GM12878 (cell line): ENCODE measurements around the gene C4BPB. TPM values are rescaled to one million over a fixed set of nuclear protein-coding genes. Genes with fewer than 3 reads are reported as not detected.

Experiments used
- ATAC-seq: fragments of 200-7000 bp; cut with Tn5 transposase; 3 replicates; pipeline ENCODE4 v1.9.1; 2020; ENCODE audit warnings: mild to moderate bottlenecking, moderate library complexity
- BruUV-seq: library from RNA; stranded (reverse); fragments of 400-500 nt; replicated peaks from 2 replicates; lab custom pipeline; 2021; lab: Mats Ljungman, UMichigan
- CTCF ChIA-PET: fragments of 300-600 bp; sonication (Branson Sonifier 250); formaldehyde crosslinking; extraction: SDS; loops from one replicate; lab custom pipeline; 2021; ENCODE audit warnings: inconsistent platforms; lab: Yijun Ruan, JAX
- POLR2A ChIA-PET: fragments of 350-600 bp; formaldehyde crosslinking; extraction: SDS; loops from one replicate; lab custom pipeline; 2021; ENCODE audit warnings: inconsistent platforms; lab: Charles Lee
- RAD21 ChIA-PET: fragments of 300-600 bp; sonication (Branson Sonifier 250); formaldehyde crosslinking; loops from one replicate; lab custom pipeline; 2023; ENCODE audit warnings: antibody characterized with exemption; ENCODE audit not compliant: unreplicated experiment; lab: Charles Lee
- SMC1A ChIA-PET: fragments of 300-600 bp; sonication (Branson Sonifier 250); formaldehyde crosslinking; loops from one replicate; lab custom pipeline; 2023; ENCODE audit not compliant: unreplicated experiment, uncharacterized antibody; lab: Charles Lee
- DNase-seq: peaks from one replicate; pipeline ENCODE4 v3.0.0-alpha.2; 2011; ENCODE audit warnings: low read depth, low spot score
- FAIRE-seq: peaks from 3 replicates; lab custom pipeline; 2011; peaks lifted over from hg19 to GRCh38; lab: Jason Lieb, UNC
- H2AFZ ChIP-seq: 2 replicates; pipeline ENCODE4 v1.6.0; 2011; ENCODE audit warnings: low read depth, low read length, control low read depth; ENCODE audit not compliant: control insufficient read depth
- H3K27ac ChIP-seq: 2 replicates; pipeline ENCODE4 v1.5.1; 2011; ENCODE audit warnings: control low read depth; ENCODE audit not compliant: control insufficient read depth, insufficient read depth
- H3K27me3 ChIP-seq, 2 experiments: replicated peaks in 1 of 2; 2 replicates each; pipeline versions ENCODE4 v1.6.0 to v1.6.1; 2011; ENCODE audit warnings: low read length in 1 of 2; ENCODE audit not compliant: control insufficient read depth in 2 of 2, insufficient read depth in 2 of 2
- H3K36me3 ChIP-seq, 2 experiments: 2 replicates each; pipeline ENCODE4 v1.5.1; 2011; ENCODE audit warnings: low read length in 1 of 2; ENCODE audit not compliant: control insufficient read depth in 2 of 2, insufficient read depth in 2 of 2
- H3K4me1 ChIP-seq: 2 replicates; pipeline ENCODE4 v1.6.1; 2011; ENCODE audit warnings: mild to moderate bottlenecking, low read length, moderate library complexity, mixed read lengths; ENCODE audit not compliant: control insufficient read depth, insufficient read depth
- H3K4me2 ChIP-seq: 2 replicates; pipeline ENCODE4 v1.6.0; 2011; ENCODE audit warnings: control low read depth; ENCODE audit not compliant: control insufficient read depth, insufficient read depth
- H3K4me3 ChIP-seq: fragments of 200-600 bp; sonication (generic); 2 replicates; pipeline ENCODE4 v1.5.1; 2016
- H3K79me2 ChIP-seq: 2 replicates; pipeline ENCODE4 v1.6.0; 2011; ENCODE audit warnings: low read length; ENCODE audit not compliant: control insufficient read depth, insufficient read depth
- H3K9ac ChIP-seq: 2 replicates; pipeline ENCODE4 v1.8.0; 2011; ENCODE audit warnings: low read length, control low read depth, mixed read lengths; ENCODE audit not compliant: control insufficient read depth, insufficient read depth
- H3K9me3 ChIP-seq: replicated peaks from 3 replicates; pipeline ENCODE4 v1.5.1; 2011; ENCODE audit warnings: mild to moderate bottlenecking, low read length; ENCODE audit not compliant: control insufficient read depth, insufficient read depth
- H4K20me1 ChIP-seq: 2 replicates; pipeline ENCODE4 v1.6.0; 2011; ENCODE audit not compliant: control insufficient read depth, insufficient read depth
- EP300 ChIP-seq, 2 experiments: fragments of 150-350 bp in 1 of 2; IDR thresholded peaks; 2 replicates each; pipeline ENCODE4 v1.6.1; 2011 to 2012; ENCODE audit warnings: low read depth in 2 of 2, low read length in 2 of 2, borderline replicate concordance in 1 of 2, improper control_type of control experiment in 1 of 2, inconsistent platforms in 1 of 2; ENCODE audit not compliant: control insufficient read depth in 1 of 2
- GABPA ChIP-seq: IDR thresholded peaks from 2 replicates; pipeline ENCODE4 v1.6.1; 2014; ENCODE audit warnings: antibody characterized with exemption, low read depth, mild to moderate bottlenecking, inconsistent platforms
- IKZF2 ChIP-seq, 2 experiments: fragments of 450-650 bp; IDR thresholded peaks; 2 replicates each; pipeline ENCODE4 v1.6.1; 2017; ENCODE audit warnings: mild to moderate bottlenecking in 2 of 2, moderate library complexity in 2 of 2
- JUND ChIP-seq: IDR thresholded peaks from 2 replicates; pipeline ENCODE4 v1.6.1; 2012; ENCODE audit warnings: low read depth, mild to moderate bottlenecking, low read length, improper control_type of control experiment, moderate library complexity
- MEF2A ChIP-seq: IDR thresholded peaks from 2 replicates; pipeline ENCODE4 v1.6.1; 2011; ENCODE audit warnings: low read depth, mild to moderate bottlenecking, low read length, moderate library complexity; ENCODE audit not compliant: insufficient read depth
- NBN ChIP-seq: fragments of 450-650 bp; IDR thresholded peaks from 2 replicates; pipeline ENCODE4 v1.6.1; 2016
- NKRF ChIP-seq: fragments of 450-650 bp; conservative IDR thresholded peaks from 2 replicates; pipeline ENCODE4 v1.6.1; 2017; ENCODE audit warnings: mild to moderate bottlenecking, moderate library complexity
- SIX5 ChIP-seq: IDR thresholded peaks from 2 replicates; pipeline ENCODE4 v1.6.1; 2011; ENCODE audit warnings: mild to moderate bottlenecking, low read depth, low read length, moderate library complexity; ENCODE audit not compliant: severe bottlenecking
- SMAD5 ChIP-seq: IDR thresholded peaks from 2 replicates; pipeline ENCODE4 v1.6.1; 2016; ENCODE audit warnings: antibody characterized with exemption, low read depth
- TAF1 ChIP-seq: IDR thresholded peaks from 2 replicates; pipeline ENCODE4 v1.6.1; 2011; ENCODE audit warnings: mild to moderate bottlenecking, low read depth, low read length, borderline replicate concordance
- ZBTB40 ChIP-seq: fragments of 450-650 bp; IDR thresholded peaks from 2 replicates; pipeline ENCODE4 v1.6.1; 2016; ENCODE audit warnings: mild to moderate bottlenecking, moderate library complexity, borderline replicate concordance
- WGBS: methylation state at CpG from one replicate; pipeline ENCODE4 v1.1.6; 2016; ENCODE audit warnings: low lambda C conversion rate; ENCODE audit not compliant: insufficient replicate concordance, insufficient coverage; ENCODE audit errors: missing lambda C conversion rate; 5-methylcytosine and 5-hydroxymethylcytosine counted together
- in situ Hi-C: fragments of 300-500 bp; cut with MboI; formaldehyde crosslinking; loops from 9 replicates; pipeline ENCODE4 v1.14.3; 2018; ENCODE audit warnings: mixed read lengths
- intact Hi-C: fragments of 100-400 bp; cut with micrococcal nuclease; formaldehyde crosslinking; loops from one replicate; pipeline ENCODE4 v1.14.2; 2022; ENCODE audit not compliant: unreplicated experiment
- polyA plus RNA-seq, 11 experiments: library from polyadenylated mRNA; depleted of rRNA in 4 of 11; unstranded in 6 of 11; stranded (reverse) in 5 of 11; fragments of >200 nt; fragmentation: Nextera tagmentation in 4 of 11; fragmentation: Illumina TruSeq in 1 of 11; extraction: Ambion mirVana in 4 of 11; extraction: Trizol in 1 of 11; gene quantifications; 1 replicate in 1 of 11; 2 replicates in 10 of 11; pipeline versions ENCODE4 v1.2.1 to v1.2.3, GENCODE V29; 2011 to 2016; ENCODE audit warnings: inconsistent platforms in 2 of 11, missing spikeins in 2 of 11, low read depth in 1 of 11
- total RNA-seq, 4 experiments: library from RNA; depleted of rRNA in 3 of 4; stranded (reverse); fragments of >200 nt in 3 of 4; fragmentation: Illumina TruSeq in 1 of 4; extraction: Trizol in 1 of 4; gene quantifications; 2 replicates each; pipeline versions ENCODE4 v1.2.1 to v1.2.3, GENCODE V29; 2013 to 2021

Gene C4BPB
- total and polyA plus RNA-seq, 10 of the 15 experiments (the other 5 are each of a cell fraction or from before 2014, with no cell fraction given): 0.31 to 1.2 (median 0.53) TPM; not detected in 1

- H3K36me3 ChIP-seq: no peaks in the 10 kb centered on the region
- ATAC-seq (no peak), FAIRE-seq (no peak), DNase-seq (no peak)
- no peaks in the 10 kb centered on the region for H3K27me3 ChIP-seq
- TF ChIP-seq MEF2A (no peak), NBN (no peak), SMAD5 (no peak), SIX5 (no peak), JUND (no peak)
- H3K9me3 ChIP-seq: peaks cover 2% of the 10 kb centered on the region; the same call in 1 of the 3 replicates
- H3K4me1 ChIP-seq: no peaks in the 10 kb centered on the region
- in situ Hi-C loops: no loop called here
- intact Hi-C loops: no loop called here
- no peaks in the 10 kb centered on the region for H4K20me1 ChIP-seq
- H3K4me3 ChIP-seq: no peak within 1 kb of the TSS
- no TSS peak for BruUV-seq
- SMC1A ChIA-PET: interaction anchor here (1.5 to 2.4 kb wide), 2 partner anchors 12 to 91 kb away, joined by 3 to 6 read pairs; no protein-coding TSS in a partner anchor
- WGBS: 85% methylated on average over 7 of the region's 7 CpGs
- no peak within 1 kb of the TSS for H3K4me2 ChIP-seq
- CTCF ChIA-PET: no interaction called here
- RAD21 ChIA-PET: interaction anchor here (0.7 kb wide), 1 partner anchor 301 kb away, joined by 3 read pairs; no protein-coding TSS in a partner anchor
- H3K9ac ChIP-seq: no peak within 1 kb of the TSS
- no peak within 1 kb of the TSS for H2AFZ ChIP-seq
- POLR2A ChIA-PET: no interaction called here
- no peaks in the 10 kb centered on the region for H3K79me2 ChIP-seq
- H3K27ac ChIP-seq: no peak within 1 kb of the TSS
These were observed 15.3 kb downstream of the C4BPB start, which contains the start of gene C4BPA for GRCh38 chr1:207103892-207104373. Gene C4BPA (plus strand): TSS chr1:207104233. CDS start chr1:207113026, 8,793 bp downstream.

GRCh38 chr1:207109004-207109403 lies 20.3 kb downstream of the C4BPB start:
- Histone ChIP-seq H3K27me3 (no peaks in the 10 kb centered on the region), H3K36me3 (no peaks in the 10 kb centered on the region), H3K4me2 (no peak overlapping the region), H3K4me3 (no peak overlapping the region), H3K79me2 (no peaks in the 10 kb centered on the region), H3K9ac (no peak overlapping the region), H4K20me1 (no peaks in the 10 kb centered on the region), H2AFZ (no peak overlapping the region), H3K4me1 (no peaks in the 10 kb centered on the region), H3K9me3 (no peaks in the 10 kb centered on the region), H3K27ac (no peak overlapping the region)
- no TSS peak for BruUV-seq
- intact Hi-C loops: no loop called here
- DNase-seq (no peak), ATAC-seq (no peak), FAIRE-seq (no peak)
- ChIA-PET RAD21 (no interaction called here), POLR2A (no interaction called here), SMC1A (no interaction called here), CTCF (interaction anchor here (1.4 kb wide), 1 partner anchor 296 kb away, joined by 3 read pairs; no protein-coding TSS in a partner anchor)
- WGBS: 72% methylated on average over 3 of the region's 3 CpGs
- in situ Hi-C loops: no loop called here
- no peak for TF ChIP-seq EP300 (IDR thresholded peaks at IDR 0.05; ENCODE audit: borderline replicate concordance in 1 of 2, control insufficient read depth in 1 of 2, low read depth in 2 of 2, low read length in 2 of 2)
- no peak for TF ChIP-seq NKRF
- TF ChIP-seq GABPA: no peak
- no peak for TF ChIP-seq ZBTB40
- no peak for TF ChIP-seq TAF1
- TF ChIP-seq IKZF2 (IDR thresholded peaks at IDR 0.05): no peak
